HepG2 (cell line): ENCODE results near the gene PCCB. TPM values are rescaled to one million over a fixed set of nuclear protein-coding genes. Genes with fewer than 3 reads are reported as not detected.

Source experiments
- ATAC-seq: fragments of 200-7000 bp; cut with Tn5 transposase; 3 replicates; pipeline ENCODE4 v1.9.1; 2020; ENCODE audit warnings: mild to moderate bottlenecking, moderate library complexity
- BruUV-seq: library from RNA; stranded (reverse); fragments of 400-500 nt; replicated peaks from 2 replicates; lab custom pipeline; 2021; lab: Mats Ljungman, UMichigan
- CTCF ChIA-PET: fragments of 300-600 bp; formaldehyde crosslinking; extraction: SDS; loops from one replicate; lab custom pipeline; 2021; ENCODE audit warnings: low total read pairs, inconsistent platforms, low intra/inter-chr PET ratio; lab: Yijun Ruan, JAX
- POLR2A ChIA-PET: fragments of 350-600 bp; sonication (Branson Sonifier 250); formaldehyde crosslinking; loops from one replicate; lab custom pipeline; 2020; ENCODE audit warnings: antibody characterized with exemption, inconsistent platforms; lab: Yijun Ruan, JAX
- DNase-seq: peaks from one replicate; pipeline ENCODE4 v3.0.0-alpha.2; 2015; ENCODE audit warnings: low spot score
- FAIRE-seq: peaks from 3 replicates; lab custom pipeline; 2011; peaks lifted over from hg19 to GRCh38; lab: Jason Lieb, UNC
- H2AFZ ChIP-seq: one replicate; pipeline ENCODE4 v1.6.1; 2011; ENCODE audit warnings: low read length, inconsistent platforms
- H3K27ac ChIP-seq: fragments of 300-600 bp; 3 replicates; pipeline ENCODE4 v1.8.0; 2011; ENCODE audit warnings: mixed run types, mild to moderate bottlenecking, mixed read lengths, low read length, inconsistent platforms; ENCODE audit not compliant: insufficient read depth; ENCODE audit errors: extremely low read length
- H3K27me3 ChIP-seq, 2 experiments: fragments of 200-600 bp in 1 of 2; 2 replicates in 1 of 2; 3 replicates in 1 of 2; pipeline versions ENCODE4 v1.6.0 to v1.8.0; 2011; ENCODE audit warnings: low read length in 2 of 2, mild to moderate bottlenecking in 2 of 2, moderate library complexity in 2 of 2, inconsistent platforms in 1 of 2; ENCODE audit not compliant: insufficient read depth in 2 of 2, control insufficient read depth in 1 of 2
- H3K36me3 ChIP-seq, 2 experiments: fragments of 200-600 bp in 1 of 2; replicated peaks in 1 of 2; 2 replicates in 1 of 2; 3 replicates in 1 of 2; pipeline versions ENCODE4 v1.5.1 to v1.8.0; 2011; ENCODE audit warnings: low read length in 2 of 2, inconsistent platforms in 1 of 2; ENCODE audit not compliant: insufficient read depth in 2 of 2, control insufficient read depth in 1 of 2
- H3K4me1 ChIP-seq: 2 replicates; pipeline ENCODE4 v1.5.1; 2012; ENCODE audit warnings: low read length, inconsistent platforms; ENCODE audit not compliant: insufficient read depth
- H3K4me2 ChIP-seq: 2 replicates; pipeline ENCODE4 v1.6.0; 2011; ENCODE audit warnings: low read depth, low read length, inconsistent platforms
- H3K4me3 ChIP-seq, 3 experiments: fragments of 200-600 bp in 1 of 3; sonication (generic), shearing (Covaris generic) in 1 of 3; replicated peaks in 1 of 3; 2 replicates each; pipeline ENCODE4 v1.5.1; 2011 to 2016; ENCODE audit warnings: low read length in 3 of 3, inconsistent platforms in 2 of 3, low read depth in 2 of 3, mild to moderate bottlenecking in 2 of 3, control low read depth in 1 of 3, mixed read lengths in 1 of 3; ENCODE audit not compliant: insufficient read depth in 1 of 3
- H3K79me2 ChIP-seq: one replicate; pipeline ENCODE4 v1.6.1; 2011; ENCODE audit warnings: low read length, inconsistent platforms; ENCODE audit not compliant: insufficient read depth
- H3K9ac ChIP-seq: 2 replicates; pipeline ENCODE4 v1.6.0; 2011; ENCODE audit warnings: mild to moderate bottlenecking, low read depth, low read length, inconsistent platforms; ENCODE audit not compliant: insufficient read depth
- H3K9me3 ChIP-seq: 2 replicates; pipeline ENCODE4 v1.5.1; 2012; ENCODE audit warnings: mild to moderate bottlenecking, low read length
- H4K20me1 ChIP-seq: 2 replicates; pipeline ENCODE4 v1.6.0; 2011; ENCODE audit warnings: inconsistent platforms, mild to moderate bottlenecking, low read length, moderate library complexity; ENCODE audit not compliant: insufficient read depth
- CC2D1A ChIP-seq: sonication (generic); formaldehyde crosslinking; IDR thresholded peaks from 2 replicates; pipeline ENCODE4 v1.8.1; 2023; ENCODE audit warnings: mild to moderate bottlenecking, missing genetic modification reagents
- HNF1A ChIP-seq, 2 experiments: sonication (generic) in 1 of 2; formaldehyde crosslinking in 1 of 2; IDR thresholded peaks; 2 replicates each; pipeline versions ENCODE4 v1.4.0 to v1.6.1; 2016 to 2020; ENCODE audit warnings: borderline replicate concordance in 1 of 2, low read depth in 1 of 2, mild to moderate bottlenecking in 1 of 2, missing genetic modification reagents in 1 of 2
- PHB2 ChIP-seq: fragments of 450-650 bp; IDR thresholded peaks from 2 replicates; pipeline ENCODE4 v1.6.1; 2018; ENCODE audit not compliant: partially characterized antibody
- POGZ ChIP-seq: sonication (generic); formaldehyde crosslinking; IDR thresholded peaks from 2 replicates; pipeline ENCODE4 v1.4.0; 2020; ENCODE audit warnings: mild to moderate bottlenecking, missing genetic modification reagents
- TP53 ChIP-seq: sonication (generic); formaldehyde crosslinking; conservative IDR thresholded peaks from 2 replicates; pipeline ENCODE4 v1.4.0; 2020; ENCODE audit warnings: missing genetic modification reagents
- ZC3H4 ChIP-seq: sonication (generic); formaldehyde crosslinking; IDR thresholded peaks from 2 replicates; pipeline ENCODE4 v1.4.0; 2020; ENCODE audit warnings: missing genetic modification reagents, borderline replicate concordance
- WGBS: methylation state at CpG from one replicate; pipeline ENCODE4 v1.1.6; 2017; ENCODE audit warnings: low lambda C conversion rate; 5-methylcytosine and 5-hydroxymethylcytosine counted together
- in situ Hi-C: cut with HindIII; loops from 2 replicates; pipeline ENCODE4 v1.10.0; 2017; ENCODE audit warnings: low pct_unique_long_range_greater_than_20kb; ENCODE audit not compliant: extremely low pct_ligation_motif_present
- intact Hi-C: fragments of 100-400 bp; cut with micrococcal nuclease; formaldehyde crosslinking; loops from one replicate; pipeline ENCODE4 v1.10.0; 2022; ENCODE audit not compliant: unreplicated experiment
- polyA plus RNA-seq, 8 experiments: library from polyadenylated mRNA; depleted of rRNA in 3 of 8; stranded (reverse) in 7 of 8; unstranded in 1 of 8; fragments of >200 nt; fragmentation: Illumina TruSeq in 4 of 8; extraction: Trizol in 4 of 8; gene quantifications; 2 replicates each; pipeline versions ENCODE4 v1.2.1 to v1.2.3, GENCODE V29; 2011 to 2016; ENCODE audit warnings: low read depth in 4 of 8, missing spikeins in 1 of 8, mixed read lengths in 1 of 8; ENCODE audit not compliant: insufficient read depth in 1 of 8
- total RNA-seq, 5 experiments: library from RNA; depleted of rRNA; stranded (reverse); fragments of >200 nt; fragmentation: Illumina TruSeq; extraction: Trizol; gene quantifications; 2 replicates each; pipeline ENCODE4 v1.2.3, GENCODE V29; 2016; ENCODE audit warnings: low read depth in 1 of 5
- TF ChIP-seq, protein P1 (sequence below): sonication (generic); formaldehyde crosslinking; IDR thresholded peaks from 2 replicates; pipeline ENCODE4 v1.4.0; 2020; ENCODE audit warnings: missing genetic modification reagents
- TF ChIP-seq, protein P2 (sequence below): sonication (generic); formaldehyde crosslinking; IDR thresholded peaks from 2 replicates; pipeline ENCODE4 v1.8.1; 2023; ENCODE audit warnings: missing genetic modification reagents, inconsistent platforms, borderline replicate concordance

PCCB gene
- total and polyA plus RNA-seq, 2 of the 13 experiments (the other 11 are each of a cell fraction or from before 2014, with no cell fraction given), result 84.1 to 88.7 TPM

- H3K27ac ChIP-seq, result no peak overlapping the region
- TF ChIP-seq POGZ (CRISPR knock-in tag) (no peak), TP53 (CRISPR knock-in tag) (no peak), PHB2 (no peak), HNF1A (IDR thresholded peaks at IDR 0.05; ENCODE audit: low read depth) (no peak), HNF1A (CRISPR knock-in tag; IDR thresholded peaks at IDR 0.05; ENCODE audit: borderline replicate concordance) (no peak), CC2D1A (CRISPR knock-in tag) (no peak), ZC3H4 (CRISPR knock-in tag) (no peak)
- TF ChIP-seq, protein P1, sequence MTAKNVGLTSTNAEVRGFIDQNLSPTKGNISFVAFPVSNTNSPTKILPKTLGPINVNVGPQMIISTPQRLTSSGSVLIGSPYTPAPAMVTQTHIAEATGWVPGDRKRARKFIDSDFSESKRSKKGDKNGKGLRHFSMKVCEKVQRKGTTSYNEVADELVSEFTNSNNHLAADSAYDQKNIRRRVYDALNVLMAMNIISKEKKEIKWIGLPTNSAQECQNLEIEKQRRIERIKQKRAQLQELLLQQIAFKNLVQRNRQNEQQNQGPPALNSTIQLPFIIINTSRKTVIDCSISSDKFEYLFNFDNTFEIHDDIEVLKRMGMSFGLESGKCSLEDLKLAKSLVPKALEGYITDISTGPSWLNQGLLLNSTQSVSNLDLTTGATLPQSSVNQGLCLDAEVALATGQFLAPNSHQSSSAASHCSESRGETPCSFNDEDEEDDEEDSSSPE (CRISPR knock-in tag), result no peak
- TF ChIP-seq, protein P2, sequence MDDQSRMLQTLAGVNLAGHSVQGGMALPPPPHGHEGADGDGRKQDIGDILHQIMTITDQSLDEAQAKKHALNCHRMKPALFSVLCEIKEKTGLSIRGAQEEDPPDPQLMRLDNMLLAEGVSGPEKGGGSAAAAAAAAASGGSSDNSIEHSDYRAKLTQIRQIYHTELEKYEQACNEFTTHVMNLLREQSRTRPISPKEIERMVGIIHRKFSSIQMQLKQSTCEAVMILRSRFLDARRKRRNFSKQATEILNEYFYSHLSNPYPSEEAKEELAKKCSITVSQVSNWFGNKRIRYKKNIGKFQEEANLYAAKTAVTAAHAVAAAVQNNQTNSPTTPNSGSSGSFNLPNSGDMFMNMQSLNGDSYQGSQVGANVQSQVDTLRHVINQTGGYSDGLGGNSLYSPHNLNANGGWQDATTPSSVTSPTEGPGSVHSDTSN (CRISPR knock-in tag), result no peak
- TF ChIP-seq, all 625 proteins: peak for 0
- in situ Hi-C loops (no loop called here), intact Hi-C loops (no loop called here)
- Histone ChIP-seq H3K9ac (no peak overlapping the region), H3K36me3 (peaks cover 12 to 57% of the 10 kb centered on the region in 2 experiments), H3K4me2 (no peak overlapping the region), H3K4me3 (no peak overlapping the region), H3K4me1 (no peaks in the 10 kb centered on the region), H4K20me1 (no peaks in the 10 kb centered on the region), H3K79me2 (no peaks in the 10 kb centered on the region), H2AFZ (no peak overlapping the region), H3K9me3 (no peaks in the 10 kb centered on the region), H3K27me3 (no peaks in the 10 kb centered on the region)
- ATAC-seq (no peak), FAIRE-seq (no peak), DNase-seq (no peak)
- ChIA-PET POLR2A (no interaction called here), CTCF (no interaction called here)
- WGBS, result 84% methylated on average over 5 of the region's 5 CpGs
- no TSS peak for BruUV-seq
Measured at GRCh38 chr3:136261826-136262225, 11.7 kb downstream of the PCCB start.
